Endothelial cell of umbilical vein (primary cell): ENCODE results near the gene ZNF670. TPM values are rescaled to one million over a fixed set of nuclear protein-coding genes. Genes with fewer than 3 reads are reported as not detected.

Source experiments
- BruUV-seq: library from RNA; stranded (reverse); fragments of 400-500 nt; replicated peaks from 2 replicates; lab custom pipeline; 2021; lab: Mats Ljungman, UMichigan
- CTCF ChIA-PET: fragments of 300-600, 350-600 bp; sonication (Branson Sonifier 250); formaldehyde crosslinking; loops from one replicate; lab custom pipeline; 2021; ENCODE audit warnings: antibody characterized with exemption, inconsistent platforms; lab: Charles Lee
- POLR2A ChIA-PET: fragments of 300-600, 350-600 bp; sonication (Branson Sonifier 250); formaldehyde crosslinking; loops from one replicate; lab custom pipeline; 2021; ENCODE audit warnings: antibody characterized with exemption, inconsistent platforms; lab: Charles Lee
- DNase-seq: peaks from one replicate; pipeline ENCODE4 v3.0.0-alpha.2; 2011; ENCODE audit warnings: low read depth, low spot score
- FAIRE-seq: peaks from 2 replicates; lab custom pipeline; 2011; peaks lifted over from hg19 to GRCh38; lab: Jason Lieb, UNC
- H2AFZ ChIP-seq: 2 replicates; pipeline ENCODE4 v1.6.0; 2012; ENCODE audit warnings: low read depth, low read length, control low read depth, inconsistent platforms
- H3K27ac ChIP-seq: 2 replicates; pipeline ENCODE4 v1.5.1; 2011; ENCODE audit warnings: low read depth, mild to moderate bottlenecking, control low read depth, low read length, moderate library complexity; ENCODE audit not compliant: insufficient read depth
- H3K27me3 ChIP-seq, 2 experiments: 2 replicates each; pipeline versions ENCODE4 v1.6.0 to v1.6.1; 2011; ENCODE audit warnings: low read length in 2 of 2, mixed read lengths in 1 of 2; ENCODE audit not compliant: control insufficient read depth in 2 of 2, insufficient read depth in 2 of 2
- H3K36me3 ChIP-seq, 2 experiments: 2 replicates in 1 of 2; 3 replicates in 1 of 2; pipeline ENCODE4 v1.5.1; 2011; ENCODE audit warnings: low read length in 2 of 2, mild to moderate bottlenecking in 1 of 2, moderate library complexity in 1 of 2; ENCODE audit not compliant: control insufficient read depth in 2 of 2, insufficient read depth in 2 of 2; ENCODE audit errors: extremely low read depth in 1 of 2
- H3K4me1 ChIP-seq: 3 replicates; pipeline ENCODE4 v1.5.1; 2011; ENCODE audit warnings: mild to moderate bottlenecking, low read length; ENCODE audit not compliant: control insufficient read depth, insufficient read depth; ENCODE audit errors: extremely low read depth
- H3K4me2 ChIP-seq: 2 replicates; pipeline ENCODE4 v1.6.1; 2011; ENCODE audit warnings: low read length, control low read depth, mixed read lengths; ENCODE audit not compliant: insufficient read depth
- H3K4me3 ChIP-seq, 3 experiments: fragments of 200-600 bp in 1 of 3; sonication (generic), shearing (Covaris generic) in 1 of 3; replicated peaks in 1 of 3; 2 replicates each; pipeline ENCODE4 v1.5.1; 2011 to 2016; ENCODE audit warnings: control low read depth in 3 of 3, low read length in 3 of 3, mild to moderate bottlenecking in 2 of 3, inconsistent platforms in 1 of 3, low read depth in 1 of 3, moderate library complexity in 1 of 3; ENCODE audit not compliant: insufficient read depth in 1 of 3
- H3K79me2 ChIP-seq: 2 replicates; pipeline ENCODE4 v1.6.0; 2012; ENCODE audit warnings: low read length, inconsistent platforms; ENCODE audit not compliant: control insufficient read depth, insufficient read depth
- H3K9ac ChIP-seq: replicated peaks from 2 replicates; pipeline ENCODE3; 2011; ENCODE audit warnings: low read length, control low read depth; ENCODE audit not compliant: insufficient read depth; ENCODE audit errors: extremely low read depth
- H3K9me1 ChIP-seq: replicated peaks from 3 replicates; pipeline ENCODE4 v1.6.0; 2011; ENCODE audit warnings: mild to moderate bottlenecking, low read length; ENCODE audit not compliant: control insufficient read depth, insufficient read depth; ENCODE audit errors: extremely low read depth
- H3K9me3 ChIP-seq: replicated peaks from 2 replicates; pipeline ENCODE4 v1.5.1; 2012; ENCODE audit warnings: low read length, inconsistent platforms; ENCODE audit not compliant: control insufficient read depth, insufficient read depth
- H4K20me1 ChIP-seq: replicated peaks from 2 replicates; pipeline ENCODE3; 2011; ENCODE audit warnings: mild to moderate bottlenecking, low read length; ENCODE audit not compliant: control insufficient read depth, insufficient read depth; ENCODE audit errors: extremely low read depth
- CTCF ChIP-seq, 2 donors: IDR thresholded peaks; 1 replicate in 1 of 2; 2 replicates in 1 of 2; pipeline ENCODE4 v1.5.1; 2011; ENCODE audit warnings: low read length in 2 of 2, mild to moderate bottlenecking in 2 of 2, moderate library complexity in 2 of 2, control low read depth in 1 of 2, inconsistent platforms in 1 of 2, low read depth in 1 of 2; ENCODE audit not compliant: insufficient read depth in 1 of 2; ENCODE audit errors: extremely low read depth in 1 of 2
- FOS ChIP-seq: IDR thresholded peaks from 2 replicates; pipeline ENCODE4 v1.6.1; 2011; ENCODE audit warnings: mild to moderate bottlenecking, low read length, moderate library complexity, borderline replicate concordance; ENCODE audit not compliant: insufficient read depth
- POLR2A ChIP-seq: IDR thresholded peaks from 2 replicates; pipeline ENCODE4 v1.6.1; 2012; ENCODE audit warnings: low read depth, mild to moderate bottlenecking, control low read depth, low read length
- dilution Hi-C: fragments of 300-500 bp; cut with MboI; formaldehyde crosslinking; loops from one replicate; pipeline ENCODE4 v1.15.0; 2019; ENCODE audit warnings: low sequenced_read_pairs; ENCODE audit not compliant: extremely low pct_ligation_motif_present
- intact Hi-C: fragments of 100-400 bp; cut with micrococcal nuclease; formaldehyde crosslinking; loops from one replicate; pipeline ENCODE4 v1.10.0; 2022
- polyA plus RNA-seq, 4 experiments: library from polyadenylated mRNA; depleted of rRNA in 3 of 4; stranded (reverse) in 3 of 4; unstranded in 1 of 4; fragments of >200 nt; gene quantifications; 2 replicates each; pipeline versions ENCODE4 v1.2.1 to v1.2.3, GENCODE V29; 2011 to 2012; ENCODE audit warnings: missing spikeins in 1 of 4
- total RNA-seq: library from RNA; stranded (reverse); gene quantifications from 2 replicates; pipeline ENCODE4 v1.2.3, GENCODE V29; 2021

The ZNF670 gene
- total and polyA plus RNA-seq, 2 donors (not counting 3 experiments of a cell fraction or from before 2014, with no cell fraction given) = 1.3 to 5.2 TPM

DNA sequence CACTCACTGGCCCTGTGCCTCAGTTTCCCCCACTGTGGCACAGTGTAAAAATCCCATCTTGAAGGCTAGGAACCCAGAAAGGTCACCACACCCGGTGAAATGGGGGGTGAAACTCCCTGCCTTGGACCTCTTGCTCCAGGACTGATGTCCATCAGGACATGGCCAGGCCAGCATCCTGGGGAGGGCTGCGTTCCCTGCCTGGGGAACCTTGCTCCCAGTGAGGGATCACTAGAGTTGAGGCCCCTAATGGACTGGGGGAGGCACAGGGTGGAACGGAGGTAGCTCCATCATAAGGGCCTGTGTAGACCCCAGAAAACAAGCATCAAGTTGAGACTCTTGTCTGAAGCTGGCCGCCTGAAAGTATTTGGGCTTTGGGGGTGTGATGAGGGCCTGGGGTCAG lies 10.4 kb upstream of the ZNF670 start:
- Histone ChIP-seq H3K9ac (no peak overlapping the region), H3K27ac (no peak overlapping the region), H3K9me3 (no peaks in the 10 kb centered on the region), H3K79me2 (no peaks in the 10 kb centered on the region), H3K4me1 (no peaks in the 10 kb centered on the region), H3K4me3 (no peak overlapping the region), H3K27me3 (no peaks in the 10 kb centered on the region), H3K9me1 (no peaks in the 10 kb centered on the region), H3K36me3 (no peaks in the 10 kb centered on the region), H2AFZ (no peak overlapping the region), H4K20me1 (no peaks in the 10 kb centered on the region), H3K4me2 (no peak overlapping the region)
- DNase-seq = no peak
- dilution Hi-C loops (no loop called here), intact Hi-C loops (no loop called here)
- POLR2A ChIA-PET = no interaction called here
- FAIRE-seq = no peak
- no peak for TF ChIP-seq POLR2A
- no peak for TF ChIP-seq CTCF (IDR thresholded peaks at IDR 0.05; ENCODE audit: extremely low read depth in 1 of 2, insufficient read depth in 1 of 2, low read depth in 1 of 2, low read length in 2 of 2)
- BruUV-seq = no TSS peak
- CTCF ChIA-PET = no interaction called here

DNA sequence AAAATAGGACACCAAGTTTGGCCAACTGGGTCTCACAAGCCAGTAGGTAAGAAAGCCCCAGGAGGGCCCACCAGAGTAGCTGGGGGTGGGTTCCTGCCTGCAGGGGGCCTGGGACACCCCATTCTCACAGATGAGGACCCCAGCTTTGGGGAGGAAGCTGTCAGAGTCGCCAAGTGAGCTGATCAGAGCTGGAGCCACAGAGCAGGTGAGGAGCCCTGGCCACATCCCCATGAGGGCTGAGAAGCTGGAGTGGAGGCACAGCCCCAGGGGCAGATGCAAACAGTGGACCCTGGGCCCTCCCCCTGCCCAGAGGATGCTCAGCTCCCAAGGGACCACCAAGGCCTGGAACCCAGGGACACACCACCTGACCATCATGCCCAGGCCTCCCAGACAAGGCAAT lies 8.6 kb upstream of the ZNF670 start:
- CTCF ChIA-PET = no interaction called here
- H3K4me3 ChIP-seq = no peak overlapping the region
- H3K9ac ChIP-seq = no peak overlapping the region
- POLR2A ChIA-PET = no interaction called here
- H3K4me1 ChIP-seq = no peaks in the 10 kb centered on the region
- H3K27ac ChIP-seq = no peak overlapping the region
- no peaks in the 10 kb centered on the region for H3K79me2 ChIP-seq
- intact Hi-C loops = no loop called here
- DNase-seq = no peak
- H4K20me1 ChIP-seq = no peaks in the 10 kb centered on the region
- no peak for FAIRE-seq
- no peaks in the 10 kb centered on the region for H3K27me3 ChIP-seq
- no peak for TF ChIP-seq FOS
- H3K9me3 ChIP-seq = no peaks in the 10 kb centered on the region
- dilution Hi-C loops = no loop called here
- no peak overlapping the region for H3K4me2 ChIP-seq
- H3K9me1 ChIP-seq = no peaks in the 10 kb centered on the region
- no TSS peak for BruUV-seq
- no peak overlapping the region for H2AFZ ChIP-seq
- H3K36me3 ChIP-seq = no peaks in the 10 kb centered on the region
